NB4 (cell line): Measurements from ENCODE around the gene CUL9.

ENCODE experiments used
- CTCF ChIP-seq: IDR thresholded peaks from one replicate; pipeline ENCODE4 v1.5.1; 2012; ENCODE audit warnings: low read depth, low read length
- POLR2A ChIP-seq: IDR thresholded peaks from 2 replicates; pipeline ENCODE4 v1.6.1; 2011; ENCODE audit warnings: mild to moderate bottlenecking; ENCODE audit not compliant: insufficient read length; ENCODE audit errors: extremely low read depth

- TF ChIP-seq CTCF, result no peak
- no peak for TF ChIP-seq POLR2A
Observed at GRCh38 chr6:43185391-43185985, 3.5 kb downstream of the CUL9 start.
